Smooth muscle cell (in vitro differentiated cells): Measurements from ENCODE around the gene TKTL1. TPM values are rescaled to one million over a fixed set of nuclear protein-coding genes. Genes with fewer than 3 reads are reported as not detected.

ENCODE experiments used
- DNase-seq: peaks from one replicate; lab custom pipeline; 2025; ENCODE audit not compliant: unreplicated experiment; lab: John Stamatoyannopoulos, UW
- H2AFZ ChIP-seq: fragments of 200-600 bp; sonication (generic); 2 replicates; pipeline ENCODE4 v1.6.0; 2016; ENCODE audit warnings: antibody characterized with exemption, low read depth, mild to moderate bottlenecking
- H3F3A ChIP-seq: fragments of 200-600 bp; sonication (generic); 2 replicates; pipeline ENCODE4 v1.6.0; 2017; ENCODE audit warnings: antibody characterized with exemption, low read depth
- H3K27ac ChIP-seq: fragments of 200-600 bp; sonication (generic); 2 replicates; pipeline ENCODE4 v1.5.1; 2016; ENCODE audit warnings: low read depth, mild to moderate bottlenecking
- H3K27me3 ChIP-seq: fragments of 200-600 bp; sonication (generic); 2 replicates; pipeline ENCODE4 v1.6.1; 2016; ENCODE audit warnings: low read depth, mild to moderate bottlenecking
- H3K36me3 ChIP-seq: fragments of 200-600 bp; sonication (generic); 2 replicates; pipeline ENCODE4 v1.5.1; 2016; ENCODE audit warnings: low read depth
- H3K4me1 ChIP-seq: fragments of 200-600 bp; sonication (generic); 2 replicates; pipeline ENCODE4 v1.5.1; 2016; ENCODE audit warnings: low read depth
- H3K4me2 ChIP-seq: fragments of 200-600 bp; sonication (generic); 2 replicates; pipeline ENCODE4 v1.6.0; 2016; ENCODE audit warnings: mild to moderate bottlenecking
- H3K4me3 ChIP-seq: fragments of 200-600 bp; sonication (generic); 2 replicates; pipeline ENCODE4 v1.5.1; 2016; ENCODE audit warnings: mild to moderate bottlenecking
- H3K79me2 ChIP-seq: fragments of 200-600 bp; sonication (generic); 2 replicates; pipeline ENCODE4 v1.6.0; 2016; ENCODE audit warnings: low read depth, mild to moderate bottlenecking
- H3K9ac ChIP-seq: fragments of 200-600 bp; sonication (generic); 2 replicates; pipeline ENCODE4 v1.6.0; 2016; ENCODE audit warnings: low read depth
- H3K9me3 ChIP-seq: fragments of 200-600 bp; sonication (generic); replicated peaks from 2 replicates; pipeline ENCODE4 v1.5.1; 2016; ENCODE audit warnings: low read depth
- H4K20me1 ChIP-seq: fragments of 200-600 bp; sonication (generic); 2 replicates; pipeline ENCODE4 v1.6.0; 2016; ENCODE audit warnings: low read depth
- WGBS: methylation state at CpG from one replicate; pipeline ENCODE4 v1.1.7; 2016; ENCODE audit warnings: low lambda C conversion rate; 5-methylcytosine and 5-hydroxymethylcytosine counted together
- polyA plus RNA-seq: library from polyadenylated mRNA; unstranded; fragments of >200 nt; fragmentation: Nextera tagmentation; extraction: Ambion mirVana; gene quantifications from 2 replicates; pipeline ENCODE4 v1.2.1, GENCODE V29; 2016
- total RNA-seq: library from RNA; depleted of rRNA; stranded (reverse); fragments of >200 nt; gene quantifications from 2 replicates; pipeline ENCODE4 v1.2.3, GENCODE V29; 2014
- TF ChIP-seq, protein P1 (sequence below): fragments of 200-600 bp; sonication (generic); IDR thresholded peaks from 2 replicates; pipeline ENCODE4 v1.5.1; 2017; ENCODE audit warnings: borderline replicate concordance, mild to moderate bottlenecking, antibody characterized with exemption; ENCODE audit not compliant: insufficient read depth, poor library complexity, severe bottlenecking

TKTL1 gene
- total and polyA plus RNA-seq, 2 experiments from 2014 or later, result not detected

DNA sequence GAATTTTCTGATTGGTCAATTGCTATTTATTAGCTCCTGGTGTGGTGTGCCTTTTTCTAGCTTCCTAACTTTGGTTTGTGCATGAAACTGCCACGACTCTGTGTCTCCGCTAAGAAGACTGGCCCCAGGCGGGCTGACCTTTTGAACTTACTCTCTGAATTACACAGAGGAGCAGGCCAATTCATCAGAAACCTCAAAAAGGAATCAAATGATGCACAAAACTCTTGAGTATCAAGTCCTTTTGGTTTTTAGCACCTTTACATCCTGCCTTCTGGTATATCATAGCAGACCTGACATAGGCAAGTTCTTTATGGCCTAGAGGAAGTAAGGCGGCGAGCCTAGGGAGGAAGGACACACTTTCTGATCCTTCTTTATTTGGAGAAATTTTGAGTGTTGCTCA lies 17.6 kb downstream of the TKTL1 start:
- Histone ChIP-seq H3K9me3 (no peaks in the 10 kb centered on the region), H3K4me3 (no peak overlapping the region), H3F3A (no peaks in the 10 kb centered on the region), H3K27ac (no peak overlapping the region), H2AFZ (no peak overlapping the region), H3K4me2 (no peak overlapping the region), H3K4me1 (no peaks in the 10 kb centered on the region), H3K9ac (no peak overlapping the region), H3K36me3 (no peaks in the 10 kb centered on the region), H3K79me2 (no peaks in the 10 kb centered on the region), H3K27me3 (no peaks in the 10 kb centered on the region), H4K20me1 (no peaks in the 10 kb centered on the region)
- 79% methylated on average over 5 of the region's 5 CpGs for WGBS
- TF ChIP-seq, protein P1, sequence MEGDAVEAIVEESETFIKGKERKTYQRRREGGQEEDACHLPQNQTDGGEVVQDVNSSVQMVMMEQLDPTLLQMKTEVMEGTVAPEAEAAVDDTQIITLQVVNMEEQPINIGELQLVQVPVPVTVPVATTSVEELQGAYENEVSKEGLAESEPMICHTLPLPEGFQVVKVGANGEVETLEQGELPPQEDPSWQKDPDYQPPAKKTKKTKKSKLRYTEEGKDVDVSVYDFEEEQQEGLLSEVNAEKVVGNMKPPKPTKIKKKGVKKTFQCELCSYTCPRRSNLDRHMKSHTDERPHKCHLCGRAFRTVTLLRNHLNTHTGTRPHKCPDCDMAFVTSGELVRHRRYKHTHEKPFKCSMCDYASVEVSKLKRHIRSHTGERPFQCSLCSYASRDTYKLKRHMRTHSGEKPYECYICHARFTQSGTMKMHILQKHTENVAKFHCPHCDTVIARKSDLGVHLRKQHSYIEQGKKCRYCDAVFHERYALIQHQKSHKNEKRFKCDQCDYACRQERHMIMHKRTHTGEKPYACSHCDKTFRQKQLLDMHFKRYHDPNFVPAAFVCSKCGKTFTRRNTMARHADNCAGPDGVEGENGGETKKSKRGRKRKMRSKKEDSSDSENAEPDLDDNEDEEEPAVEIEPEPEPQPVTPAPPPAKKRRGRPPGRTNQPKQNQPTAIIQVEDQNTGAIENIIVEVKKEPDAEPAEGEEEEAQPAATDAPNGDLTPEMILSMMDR, result no peak
- no peak for DNase-seq

DNA sequence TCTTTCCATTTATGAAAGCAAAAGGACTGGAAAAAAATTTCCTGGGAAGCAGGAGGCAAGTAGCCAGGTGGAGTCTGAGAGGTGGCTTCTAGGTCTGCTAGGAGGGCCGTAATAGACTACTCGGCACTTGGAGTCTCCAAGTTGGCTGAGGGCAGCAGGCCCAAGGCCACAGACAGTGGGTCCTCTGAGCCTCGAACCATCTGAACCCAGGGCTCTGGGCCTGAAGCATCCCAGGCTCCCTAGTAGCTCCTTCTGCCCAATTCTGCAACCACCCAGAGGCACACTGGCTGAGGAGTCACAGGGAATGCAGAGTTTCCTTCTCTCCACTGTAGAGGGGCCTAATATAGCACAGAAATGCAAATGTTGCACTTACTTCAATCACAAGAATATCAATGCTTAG lies 19.8 kb downstream of the TKTL1 start:
- Histone ChIP-seq H3K27me3 (no peaks in the 10 kb centered on the region), H3K4me2 (no peak overlapping the region), H3K9me3 (no peaks in the 10 kb centered on the region), H3K4me1 (no peaks in the 10 kb centered on the region), H3K9ac (no peak overlapping the region), H3F3A (no peaks in the 10 kb centered on the region), H3K27ac (no peak overlapping the region), H3K36me3 (no peaks in the 10 kb centered on the region), H3K79me2 (no peaks in the 10 kb centered on the region), H3K4me3 (no peak overlapping the region), H2AFZ (no peak overlapping the region), H4K20me1 (no peaks in the 10 kb centered on the region)
- DNase-seq, result no peak
- WGBS, result 78% methylated on average over 3 of the region's 3 CpGs
- TF ChIP-seq, protein P1, result no peak

DNA sequence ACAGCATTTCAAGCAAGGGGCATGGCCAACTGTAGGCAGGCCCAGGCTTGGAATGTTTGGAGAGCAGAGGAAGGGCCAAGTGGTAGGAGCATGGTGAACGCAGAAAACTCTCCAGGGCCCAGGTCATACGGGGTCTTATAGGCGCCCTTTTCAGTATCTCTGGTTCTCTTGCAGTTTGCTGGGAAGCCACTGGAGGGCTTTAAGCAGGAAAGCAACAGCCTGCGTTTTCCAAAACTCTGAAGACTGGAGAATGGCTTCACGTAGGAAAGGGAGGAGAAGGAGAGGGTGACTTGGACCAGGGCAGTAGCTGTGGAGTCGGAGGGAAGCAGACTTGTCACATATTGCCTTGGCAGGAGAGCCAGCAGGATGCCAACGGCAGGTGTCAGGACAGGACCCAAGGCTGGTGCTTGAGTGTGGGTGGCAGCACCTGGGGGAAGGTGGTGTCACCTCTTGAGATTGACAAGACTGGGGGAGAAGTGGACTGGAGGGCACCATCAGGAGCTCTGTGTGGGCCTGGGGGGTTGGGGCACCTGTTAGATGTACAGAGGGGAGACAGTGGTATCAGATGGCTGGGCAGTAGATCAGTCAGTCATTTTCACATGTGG lies 21.9 kb downstream of the TKTL1 start:
- no peaks in the 10 kb centered on the region for H3F3A ChIP-seq
- TF ChIP-seq, protein P1, result peak; percentile 31
- H2AFZ ChIP-seq, result no peak overlapping the region
- H3K4me1 ChIP-seq, result no peaks in the 10 kb centered on the region
- H3K4me2 ChIP-seq, result no peak overlapping the region
- H3K9me3 ChIP-seq, result no peaks in the 10 kb centered on the region
- H4K20me1 ChIP-seq, result no peaks in the 10 kb centered on the region
- no peak overlapping the region for H3K4me3 ChIP-seq
- WGBS, result 39% methylated on average over 7 of the region's 7 CpGs
- H3K36me3 ChIP-seq, result no peaks in the 10 kb centered on the region
- no peaks in the 10 kb centered on the region for H3K79me2 ChIP-seq
- no peak overlapping the region for H3K9ac ChIP-seq
- DNase-seq, result no peak
- H3K27ac ChIP-seq, result no peak overlapping the region
- H3K27me3 ChIP-seq, result no peaks in the 10 kb centered on the region

DNA sequence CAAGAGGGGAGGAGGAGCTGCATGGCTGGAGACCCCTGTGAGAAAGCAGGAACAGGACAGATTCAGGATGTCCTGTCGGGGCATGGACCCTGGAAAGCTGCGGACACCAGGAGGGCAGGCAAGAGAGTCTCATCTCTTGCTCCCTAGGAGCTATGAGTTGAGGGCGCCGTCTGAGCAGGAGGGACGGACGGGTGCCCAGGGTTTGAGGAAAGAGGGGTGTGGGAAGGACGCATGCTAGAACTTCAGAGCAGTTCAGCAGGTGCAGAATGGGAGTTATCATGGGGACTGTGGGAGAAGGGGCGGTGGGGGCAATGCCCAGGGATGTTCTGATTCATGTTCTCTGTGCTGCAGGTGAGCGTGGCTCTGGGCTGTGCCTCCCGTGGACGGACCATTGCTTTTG lies 24.8 kb downstream of the TKTL1 start:
- H3K27me3 ChIP-seq, result no peaks in the 10 kb centered on the region

More for the DNA sequence above, 24.8 kb downstream of the TKTL1 start:
- Histone ChIP-seq H3K79me2 (no peaks in the 10 kb centered on the region), H3K9me3 (no peaks in the 10 kb centered on the region), H3K4me3 (no peak overlapping the region), H3K9ac (no peak overlapping the region), H2AFZ (no peak overlapping the region), H3K4me2 (no peak overlapping the region), H3K36me3 (no peaks in the 10 kb centered on the region), H3F3A (no peaks in the 10 kb centered on the region), H3K27ac (no peak overlapping the region), H4K20me1 (no peaks in the 10 kb centered on the region), H3K4me1 (no peaks in the 10 kb centered on the region)
- TF ChIP-seq, protein P1, result no peak
- DNase-seq, result no peak
- WGBS, result 90% methylated on average over 11 of the region's 11 CpGs
